Measurements from ENCODE around the gene FREY1.

FREY1 gene

DNA sequence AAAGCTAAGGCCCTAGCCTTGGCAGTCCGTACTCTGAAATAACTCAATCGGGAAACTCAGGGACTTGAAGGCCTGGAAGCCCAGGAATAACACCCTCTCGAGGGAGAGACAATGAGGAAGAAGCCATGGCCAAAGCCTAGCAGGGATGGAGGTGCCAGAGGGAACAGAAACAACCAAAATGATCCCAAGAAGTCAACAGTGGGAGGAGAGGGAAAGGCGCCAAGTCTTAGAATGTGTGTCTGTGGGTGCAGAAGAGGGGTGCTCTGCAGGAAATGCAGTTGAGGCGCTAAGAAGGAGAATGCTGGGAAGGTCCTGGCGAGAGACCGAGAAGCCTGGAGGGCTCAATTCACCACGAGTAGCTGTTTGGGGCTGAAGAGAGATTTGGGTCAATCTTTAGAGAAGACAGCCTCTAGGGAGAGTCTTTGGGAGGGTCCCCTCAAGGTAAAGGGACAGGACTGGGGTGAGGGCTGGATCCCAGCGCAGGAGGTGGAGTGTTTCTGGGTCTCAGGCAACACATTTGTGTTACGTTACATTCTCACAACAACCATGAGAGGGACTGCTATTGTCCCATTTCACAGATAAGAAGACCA lies 22.4 kb downstream of the FREY1 start:
- H3K4me3 ChIP-seq (ENCODE audit: low read depth, low read length) = no peak overlapping the region
- TF ChIP-seq, protein P1, sequence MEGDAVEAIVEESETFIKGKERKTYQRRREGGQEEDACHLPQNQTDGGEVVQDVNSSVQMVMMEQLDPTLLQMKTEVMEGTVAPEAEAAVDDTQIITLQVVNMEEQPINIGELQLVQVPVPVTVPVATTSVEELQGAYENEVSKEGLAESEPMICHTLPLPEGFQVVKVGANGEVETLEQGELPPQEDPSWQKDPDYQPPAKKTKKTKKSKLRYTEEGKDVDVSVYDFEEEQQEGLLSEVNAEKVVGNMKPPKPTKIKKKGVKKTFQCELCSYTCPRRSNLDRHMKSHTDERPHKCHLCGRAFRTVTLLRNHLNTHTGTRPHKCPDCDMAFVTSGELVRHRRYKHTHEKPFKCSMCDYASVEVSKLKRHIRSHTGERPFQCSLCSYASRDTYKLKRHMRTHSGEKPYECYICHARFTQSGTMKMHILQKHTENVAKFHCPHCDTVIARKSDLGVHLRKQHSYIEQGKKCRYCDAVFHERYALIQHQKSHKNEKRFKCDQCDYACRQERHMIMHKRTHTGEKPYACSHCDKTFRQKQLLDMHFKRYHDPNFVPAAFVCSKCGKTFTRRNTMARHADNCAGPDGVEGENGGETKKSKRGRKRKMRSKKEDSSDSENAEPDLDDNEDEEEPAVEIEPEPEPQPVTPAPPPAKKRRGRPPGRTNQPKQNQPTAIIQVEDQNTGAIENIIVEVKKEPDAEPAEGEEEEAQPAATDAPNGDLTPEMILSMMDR (IDR thresholded peaks at IDR 0.05; ENCODE audit: low read depth, low read length) = no peak

DNA sequence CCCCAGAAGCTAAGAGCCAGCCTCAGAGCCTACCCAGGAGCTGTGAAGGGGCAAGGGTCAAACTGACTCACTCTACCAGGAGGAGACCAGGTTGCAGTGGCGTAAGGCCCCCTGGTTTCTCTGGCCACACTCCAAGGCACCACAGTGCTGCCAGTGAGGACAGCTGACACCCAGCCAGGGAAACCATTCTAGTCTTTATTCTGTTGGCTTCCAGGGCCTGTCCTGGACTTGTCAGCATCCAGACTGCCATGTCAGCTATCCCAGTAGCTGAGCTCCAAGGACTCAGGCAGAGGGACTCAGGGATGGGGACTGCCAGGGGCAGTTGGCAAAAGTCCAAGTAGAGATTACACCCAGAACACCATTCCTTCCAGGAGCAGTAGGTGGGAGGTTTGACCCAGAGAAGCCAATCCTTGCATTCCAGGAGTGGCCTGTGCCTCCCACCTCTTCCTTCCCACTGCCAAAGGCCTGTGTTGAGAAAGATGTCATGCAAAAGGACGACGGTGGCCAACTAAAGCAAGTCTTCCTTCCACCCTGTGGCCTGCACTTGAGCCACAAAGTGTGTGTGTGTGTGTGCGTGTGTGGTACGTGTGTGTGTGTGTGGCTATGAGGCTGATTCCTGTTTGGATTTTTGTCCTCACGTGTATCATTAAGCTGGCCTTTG lies 25.2 kb downstream of the FREY1 start:
- TF ChIP-seq, protein P1 (IDR thresholded peaks at IDR 0.05; ENCODE audit: low read depth, low read length) = no peak

DNA sequence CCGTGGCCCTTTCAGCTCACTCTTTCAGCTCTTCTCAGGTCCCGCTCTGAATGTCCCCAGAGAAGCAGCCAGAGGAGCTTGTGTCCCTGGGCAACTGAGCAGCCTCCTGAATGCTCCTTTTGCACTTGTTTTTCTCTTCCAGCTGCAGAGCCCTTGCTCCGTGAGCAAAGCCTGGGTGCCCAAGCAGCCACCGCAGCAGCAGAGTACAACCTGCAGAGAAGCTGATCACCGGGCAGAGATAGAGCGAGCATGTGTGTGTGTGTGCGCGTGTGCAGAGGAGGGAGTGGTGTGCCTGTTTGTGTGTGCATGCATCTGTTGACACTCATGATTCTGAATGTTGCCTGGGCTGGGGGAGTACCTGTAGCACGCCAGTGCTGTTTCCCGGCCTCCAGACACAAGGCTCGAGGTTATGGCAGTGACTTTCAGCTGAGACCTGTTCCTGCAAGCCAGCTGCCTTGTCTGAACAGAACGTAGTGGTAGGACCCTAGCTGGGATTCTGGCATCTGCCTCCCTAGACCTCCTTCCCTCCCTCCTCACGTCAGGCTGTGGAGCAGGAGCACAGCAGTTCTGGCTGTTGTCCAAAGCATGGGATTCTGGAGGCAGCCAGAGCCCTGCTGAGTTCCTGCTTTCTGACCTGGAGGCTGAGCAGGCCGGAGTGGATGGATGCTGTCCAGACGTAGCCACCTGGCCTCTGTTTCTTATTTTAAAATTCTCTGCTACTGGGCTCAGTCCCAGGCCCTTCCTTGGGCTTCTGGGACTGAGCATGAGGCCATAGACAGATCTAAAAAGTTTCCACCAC lies 26.1 kb downstream of the FREY1 start:
- TF ChIP-seq, protein P1 (IDR thresholded peaks at IDR 0.05; ENCODE audit: low read depth, low read length) = no peak
- no peak overlapping the region for H3K4me3 ChIP-seq (ENCODE audit: low read depth, low read length)

More for the DNA sequence above, 25.2 kb downstream of the FREY1 start:
- H3K4me3 ChIP-seq (ENCODE audit: low read depth, low read length) = no peak overlapping the region

DNA sequence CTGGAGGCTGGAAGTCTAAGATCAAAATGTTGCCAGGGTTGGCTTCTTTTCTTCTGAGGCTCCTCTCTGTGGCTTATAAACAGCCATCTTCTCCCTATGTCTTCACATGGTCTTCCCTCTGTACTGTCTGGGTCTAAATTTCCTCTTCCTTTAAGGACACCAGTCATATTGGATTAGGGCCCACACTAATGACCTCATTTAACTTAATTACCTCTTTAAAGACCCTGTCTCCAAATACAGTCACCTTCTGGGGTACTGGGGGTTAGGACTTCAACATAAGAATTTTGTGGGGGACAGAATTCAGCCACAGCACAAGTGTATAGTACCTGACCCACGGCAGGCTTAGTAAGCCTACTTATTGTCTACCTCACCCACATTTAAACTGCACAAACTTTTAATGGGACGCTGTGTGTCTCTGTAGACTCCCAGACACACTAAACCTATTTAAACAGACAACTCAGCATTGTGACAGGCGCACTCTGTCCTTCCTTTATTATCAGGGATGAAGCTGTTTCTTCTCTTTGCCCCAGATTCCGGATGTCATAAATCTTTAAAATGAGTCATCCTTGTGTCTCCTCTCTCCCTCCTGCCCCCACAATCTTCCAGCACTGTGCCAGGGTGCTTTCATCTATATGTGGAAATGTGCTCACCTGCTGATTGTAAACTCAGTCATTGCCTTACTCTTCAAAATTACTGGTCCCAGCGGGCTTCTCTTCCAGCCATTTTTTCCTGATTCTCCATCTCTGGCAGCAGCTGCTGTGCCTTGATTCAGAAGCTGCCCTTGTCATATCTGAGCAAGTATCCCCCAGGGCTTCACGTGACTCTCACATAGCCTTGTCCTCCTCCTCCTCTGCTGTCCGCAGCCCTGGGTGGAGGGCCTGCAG lies 27.0 kb downstream of the FREY1 start:
- H3K4me3 ChIP-seq (ENCODE audit: low read depth, low read length) = no peak overlapping the region
- TF ChIP-seq, protein P1 (IDR thresholded peaks at IDR 0.05; ENCODE audit: low read depth, low read length) = no peak

DNA sequence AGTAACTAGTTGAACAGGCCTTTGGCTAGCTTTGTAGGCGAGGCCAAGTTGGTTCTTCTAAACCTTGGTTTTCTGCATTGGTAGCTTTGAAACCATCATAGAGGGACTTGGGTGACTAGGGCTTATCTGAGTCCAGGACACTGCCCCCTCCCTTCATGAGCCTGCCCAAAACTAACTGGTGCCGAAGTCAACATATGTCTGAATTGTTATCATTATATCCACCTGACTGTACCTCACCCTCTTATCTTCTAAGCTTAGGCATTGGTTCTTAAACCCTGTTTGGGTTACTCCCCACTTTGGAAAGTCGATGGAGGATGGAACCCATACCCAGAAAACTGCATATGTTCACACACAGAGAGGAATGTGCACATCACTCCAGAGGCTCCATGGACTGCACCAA lies 29.2 kb downstream of the FREY1 start:
- H3K4me3 ChIP-seq (ENCODE audit: low read depth, low read length) = no peak overlapping the region
- TF ChIP-seq, protein P1 (IDR thresholded peaks at IDR 0.05; ENCODE audit: low read depth, low read length) = no peak

DNA sequence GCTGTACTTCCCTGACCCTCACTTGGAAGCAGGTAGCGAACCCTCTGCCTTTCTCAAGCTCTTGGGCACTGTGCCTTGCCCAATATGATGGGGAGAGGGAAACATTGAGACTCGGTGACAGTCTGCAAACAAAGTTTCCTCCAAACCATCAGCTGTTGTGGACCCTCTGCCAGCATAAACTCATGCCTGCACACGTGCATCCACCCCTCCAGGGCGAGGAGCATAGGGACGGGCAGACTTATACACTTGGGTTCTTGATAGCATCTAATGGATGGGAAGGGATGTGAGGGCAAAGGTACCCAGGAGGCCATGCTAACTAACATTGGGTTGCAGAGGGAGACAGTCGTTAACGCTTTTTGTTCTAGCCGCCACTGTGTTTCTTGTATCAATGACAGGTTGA lies 29.9 kb downstream of the FREY1 start:
- no peak overlapping the region for H3K4me3 ChIP-seq (ENCODE audit: low read depth, low read length)
- TF ChIP-seq, protein P1 (IDR thresholded peaks at IDR 0.05; ENCODE audit: low read depth, low read length) = no peak
